ENCODE results near the gene GTF2IRD1. TPM values are rescaled to one million over a fixed set of nuclear protein-coding genes. Genes with fewer than 3 reads are reported as not detected.
A peak's percentile ranks its signal among the peaks of the same experiment; 100 is the strongest.

The GTF2IRD1 gene
- total RNA-seq, 1 donor from 2014 or later: 7.5 TPM

- intact Hi-C loops (cut with DNase I): no loop called here
- no peaks in the 10 kb centered on the region for H3K9me3 ChIP-seq
- no peaks in the 10 kb centered on the region for H3K27me3 ChIP-seq
- H3K36me3 ChIP-seq: no peaks in the 10 kb centered on the region
- no peak overlapping the region for H3K4me3 ChIP-seq
- TF ChIP-seq CTCF (IDR thresholded peaks at IDR 0.05): no peak
- peaks cover 5 to 8% of the 10 kb centered on the region in 2 donors for H3K4me1 ChIP-seq
- H3K27ac ChIP-seq: peak overlapping the region; percentile 48 to 71
- DNase-seq (ENCODE audit: low spot score in 2 of 2): peak in 1 of 2 donors; percentile 79
These were observed 150.8 kb downstream of the GTF2IRD1 start for GRCh38 chr7:74604326-74605020.

GRCh38 chr7:74606101-74606908 is 152.6 kb downstream of the GTF2IRD1 start:
- peak overlapping the region; percentile 71 to 80 for H3K27ac ChIP-seq
- H3K27me3 ChIP-seq: no peaks in the 10 kb centered on the region
- H3K36me3 ChIP-seq: no peaks in the 10 kb centered on the region

GRCh38 chr7:74606909-74607510 is 153.3 kb downstream of the GTF2IRD1 start:
- peak overlapping the region; percentile 71 to 80 for H3K27ac ChIP-seq
- intact Hi-C loops (cut with DNase I): no loop called here
- no peak for TF ChIP-seq CTCF (IDR thresholded peaks at IDR 0.05)
- no peaks in the 10 kb centered on the region for H3K27me3 ChIP-seq
- no peak for DNase-seq (ENCODE audit: low spot score in 2 of 2)
- H3K36me3 ChIP-seq: no peaks in the 10 kb centered on the region
- no peaks in the 10 kb centered on the region for H3K9me3 ChIP-seq
- peaks cover 5 to 8% of the 10 kb centered on the region in 2 donors for H3K4me1 ChIP-seq
- H3K4me3 ChIP-seq: peak overlapping the region; percentile 55 to 69

More at GRCh38 chr7:74606101-74606908, 152.6 kb downstream of the GTF2IRD1 start:
- peak in 1 of 3 experiments; percentile 25 for TF ChIP-seq CTCF (IDR thresholded peaks at IDR 0.05)
- H3K9me3 ChIP-seq: no peaks in the 10 kb centered on the region
- no peak for DNase-seq (ENCODE audit: low spot score in 2 of 2)
- H3K4me3 ChIP-seq: peak overlapping the region; percentile 55 to 69
- peaks cover 5 to 8% of the 10 kb centered on the region in 2 donors for H3K4me1 ChIP-seq
- intact Hi-C loops (cut with DNase I): no loop called here

GRCh38 chr7:74612015-74612829 is 158.5 kb downstream of the GTF2IRD1 start:
- H3K4me3 ChIP-seq: no peak overlapping the region
- no peak for TF ChIP-seq CTCF (IDR thresholded peaks at IDR 0.05)

More at GRCh38 chr7:74612015-74612829, 158.5 kb downstream of the GTF2IRD1 start:
- peak overlapping the region in 1 of 2 donors; percentile 4 for H3K27ac ChIP-seq
- H3K27me3 ChIP-seq: no peaks in the 10 kb centered on the region
- intact Hi-C loops (cut with DNase I): no loop called here
- no peak for DNase-seq (ENCODE audit: low spot score in 2 of 2)
- no peaks in the 10 kb centered on the region for H3K36me3 ChIP-seq
- H3K4me1 ChIP-seq: peaks cover 0 to 6% of the 10 kb centered on the region in 2 donors
- no peaks in the 10 kb centered on the region for H3K9me3 ChIP-seq
